Measurements from ENCODE around the gene RANBP9.

The RANBP9 gene

GRCh38 chr6:13700232-13700631 lies 11.4 kb downstream of the RANBP9 start:
- H3K4me3 ChIP-seq (replicated peaks; ENCODE audit: low read depth, low read length), result no peak overlapping the region
- DNase-seq (ENCODE audit: extremely low read depth, low read depth), result no peak
- TF ChIP-seq, protein P1, sequence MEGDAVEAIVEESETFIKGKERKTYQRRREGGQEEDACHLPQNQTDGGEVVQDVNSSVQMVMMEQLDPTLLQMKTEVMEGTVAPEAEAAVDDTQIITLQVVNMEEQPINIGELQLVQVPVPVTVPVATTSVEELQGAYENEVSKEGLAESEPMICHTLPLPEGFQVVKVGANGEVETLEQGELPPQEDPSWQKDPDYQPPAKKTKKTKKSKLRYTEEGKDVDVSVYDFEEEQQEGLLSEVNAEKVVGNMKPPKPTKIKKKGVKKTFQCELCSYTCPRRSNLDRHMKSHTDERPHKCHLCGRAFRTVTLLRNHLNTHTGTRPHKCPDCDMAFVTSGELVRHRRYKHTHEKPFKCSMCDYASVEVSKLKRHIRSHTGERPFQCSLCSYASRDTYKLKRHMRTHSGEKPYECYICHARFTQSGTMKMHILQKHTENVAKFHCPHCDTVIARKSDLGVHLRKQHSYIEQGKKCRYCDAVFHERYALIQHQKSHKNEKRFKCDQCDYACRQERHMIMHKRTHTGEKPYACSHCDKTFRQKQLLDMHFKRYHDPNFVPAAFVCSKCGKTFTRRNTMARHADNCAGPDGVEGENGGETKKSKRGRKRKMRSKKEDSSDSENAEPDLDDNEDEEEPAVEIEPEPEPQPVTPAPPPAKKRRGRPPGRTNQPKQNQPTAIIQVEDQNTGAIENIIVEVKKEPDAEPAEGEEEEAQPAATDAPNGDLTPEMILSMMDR (IDR thresholded peaks at IDR 0.05; ENCODE audit: low read depth, low read length, missing control alignments), result no peak

GRCh38 chr6:13698715-13699114 lies 12.9 kb downstream of the RANBP9 start:
- TF ChIP-seq, protein P1 (IDR thresholded peaks at IDR 0.05; ENCODE audit: low read depth, low read length, missing control alignments), result no peak
- H3K4me3 ChIP-seq (replicated peaks; ENCODE audit: low read depth, low read length), result no peak overlapping the region

DNA sequence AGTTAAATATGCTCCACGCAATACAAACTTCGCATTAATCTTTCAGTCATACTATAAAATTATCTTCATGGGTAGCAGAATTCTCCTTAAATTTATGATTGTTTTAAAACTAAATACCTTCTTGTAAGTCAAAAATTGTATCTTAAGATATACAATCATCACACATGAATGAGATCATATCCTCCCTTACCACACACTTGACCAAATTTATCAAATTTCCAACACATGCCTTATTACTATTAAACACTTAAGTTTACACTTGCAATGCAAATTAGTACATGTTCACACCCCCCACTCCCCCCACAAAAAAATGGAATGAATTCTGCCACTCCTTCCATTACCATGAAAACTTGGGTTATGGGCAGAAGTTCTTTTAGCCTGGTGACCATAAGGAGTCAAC lies 13.8 kb downstream of the RANBP9 start:
- no peak overlapping the region for H3K4me3 ChIP-seq (replicated peaks; ENCODE audit: low read depth, low read length)
- DNase-seq (ENCODE audit: extremely low read depth, low read depth), result no peak
- TF ChIP-seq, protein P1 (IDR thresholded peaks at IDR 0.05; ENCODE audit: low read depth, low read length, missing control alignments), result no peak

More at GRCh38 chr6:13698715-13699114, 12.9 kb downstream of the RANBP9 start:
- DNase-seq (ENCODE audit: extremely low read depth, low read depth), result no peak

- H3K4me3 ChIP-seq (replicated peaks; ENCODE audit: low read depth, low read length), result no peak overlapping the region
- TF ChIP-seq, protein P1 (IDR thresholded peaks at IDR 0.05; ENCODE audit: low read depth, low read length, missing control alignments), result no peak
- peak; percentile 38 for DNase-seq (ENCODE audit: extremely low read depth, low read depth)
Measured at GRCh38 chr6:13696226-13696625, 15.4 kb downstream of the RANBP9 start.

- H3K4me3 ChIP-seq (replicated peaks; ENCODE audit: low read depth, low read length), result no peak overlapping the region
- no peak for DNase-seq (ENCODE audit: extremely low read depth, low read depth)
- TF ChIP-seq, protein P1 (IDR thresholded peaks at IDR 0.05; ENCODE audit: low read depth, low read length, missing control alignments), result no peak
Measured at GRCh38 chr6:13695252-13695651, 16.4 kb downstream of the RANBP9 start.

DNA sequence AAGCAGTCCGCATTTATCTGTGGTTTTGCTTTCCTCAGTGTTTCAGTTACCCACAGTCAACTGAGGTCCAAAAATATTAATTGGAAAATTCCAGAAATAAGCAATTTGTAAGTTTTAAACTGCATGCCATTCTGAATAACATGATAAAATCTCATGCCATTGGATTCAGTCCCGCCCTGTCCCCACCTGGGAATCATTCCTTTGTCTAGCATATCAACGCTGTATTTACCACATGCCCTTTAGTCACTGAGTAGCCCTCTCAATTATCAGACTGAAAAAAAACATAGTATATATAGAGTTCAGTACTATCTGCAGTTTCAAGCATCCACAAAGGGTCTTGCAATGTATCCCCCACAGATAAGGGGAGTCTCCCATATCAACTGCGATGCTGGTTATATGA lies 17.1 kb downstream of the RANBP9 start:
- TF ChIP-seq, protein P1 (IDR thresholded peaks at IDR 0.05; ENCODE audit: low read depth, low read length, missing control alignments), result no peak
- H3K4me3 ChIP-seq (replicated peaks; ENCODE audit: low read depth, low read length), result no peak overlapping the region
- DNase-seq (ENCODE audit: extremely low read depth, low read depth), result no peak

Data from HFF-Myc (cell line).